CD4-positive, alpha-beta T cell treated with Interferon gamma for 1 hour (primary cell): ENCODE results near the gene IGFBP7.
"Not testable (repeated sequence)": the region's sequence is repeated elsewhere in the genome, so short reads cannot be mapped to it uniquely, and the experiment has no call there.

Source experiments
- DNase-seq: peaks from one replicate; pipeline ENCODE4 v3.0.0-alpha.2; 2020

The IGFBP7 gene

GRCh38 chr4:57065730-57066482 is 44.3 kb downstream of the IGFBP7 start:
- DNase-seq = no peak

- DNase-seq = no peak
Observed at GRCh38 chr4:57064811-57065711, 45.1 kb downstream of the IGFBP7 start.

GRCh38 chr4:57064120-57064519 is 46.1 kb downstream of the IGFBP7 start:
- no peak for DNase-seq

GRCh38 chr4:57063518-57063917 is 46.7 kb downstream of the IGFBP7 start:
- DNase-seq = no peak

- no peak for DNase-seq
Observed at GRCh38 chr4:57061395-57061794, 48.8 kb downstream of the IGFBP7 start.

GRCh38 chr4:57060717-57061067 is 49.5 kb downstream of the IGFBP7 start:
- not testable (repeated sequence) for DNase-seq

GRCh38 chr4:57059890-57060716 is 50.1 kb downstream of the IGFBP7 start:
- DNase-seq = no peak

GRCh38 chr4:57055886-57056285 is 54.3 kb downstream of the IGFBP7 start:
- no peak for DNase-seq

- DNase-seq = no peak
Observed at GRCh38 chr4:57053508-57053907, 56.7 kb downstream of the IGFBP7 start.

- DNase-seq = no peak
Observed at GRCh38 chr4:57051524-57051923, 58.7 kb downstream of the IGFBP7 start.

- no peak for DNase-seq
Observed at GRCh38 chr4:57051095-57051494, 59.1 kb downstream of the IGFBP7 start.

GRCh38 chr4:57048590-57049304 is 61.4 kb downstream of the IGFBP7 start:
- DNase-seq = no peak

GRCh38 chr4:57047046-57047445 is 63.1 kb downstream of the IGFBP7 start:
- not testable (repeated sequence) for DNase-seq

- DNase-seq = no peak
Observed at GRCh38 chr4:57044996-57045395, 65.2 kb downstream of the IGFBP7 start.

- DNase-seq = no peak
Observed at GRCh38 chr4:57044279-57044678, 65.9 kb downstream of the IGFBP7 start.

GRCh38 chr4:57043347-57044251 is 66.6 kb downstream of the IGFBP7 start:
- DNase-seq = no peak

GRCh38 chr4:57042711-57043169 is 67.4 kb downstream of the IGFBP7 start:
- no peak for DNase-seq

- no peak for DNase-seq
Observed at GRCh38 chr4:57041020-57041419, 69.2 kb downstream of the IGFBP7 start.

GRCh38 chr4:57040510-57040909 is 69.7 kb downstream of the IGFBP7 start:
- no peak for DNase-seq

GRCh38 chr4:57039345-57039744 is 70.8 kb downstream of the IGFBP7 start:
- no peak for DNase-seq

- no peak for DNase-seq
Observed at GRCh38 chr4:57037982-57038604, 72.1 kb downstream of the IGFBP7 start.
